H1 (cell line): ENCODE results near the gene AVPR1B. TPM values are rescaled to one million over a fixed set of nuclear protein-coding genes. Genes with fewer than 3 reads are reported as not detected.

Experiments
- BRCA1 ChIP-seq: IDR thresholded peaks from 2 replicates; pipeline ENCODE4 v1.6.1; 2012; ENCODE audit warnings: low read depth, low read length, improper control_type of control experiment
- FOSL1 ChIP-seq: IDR thresholded peaks from 2 replicates; pipeline ENCODE4 v1.6.1; 2011; ENCODE audit warnings: mild to moderate bottlenecking, low read depth, low read length, moderate library complexity; ENCODE audit not compliant: insufficient read depth
- NRF1 ChIP-seq: IDR thresholded peaks from 2 replicates; pipeline ENCODE4 v1.6.1; 2011; ENCODE audit warnings: mild to moderate bottlenecking, low read depth, low read length, improper control_type of control experiment
- RBBP5 ChIP-seq: IDR thresholded peaks from 2 replicates; pipeline ENCODE4 v1.7.1; 2012; ENCODE audit warnings: low read depth, mild to moderate bottlenecking, inconsistent platforms, low read length, moderate library complexity, borderline replicate concordance
- polyA plus RNA-seq, 7 experiments: library from polyadenylated mRNA; depleted of rRNA in 3 of 7; stranded (reverse) in 5 of 7; unstranded in 2 of 7; fragments of >200 nt in 5 of 7; fragments of 200-250 nt in 2 of 7; gene quantifications; 1 replicate in 5 of 7; 2 replicates in 1 of 7; 4 replicates in 1 of 7; pipeline versions ENCODE4 v1.2.1 to v1.2.3, GENCODE V29; 2011 to 2013; ENCODE audit warnings: missing spikeins in 2 of 7, mixed read lengths in 2 of 7
- small RNA-seq: library from polyadenylated mRNA; stranded (forward); fragments of <200 nt; extraction: miRNeasy Mini kit (QIAGEN cat#:217004); gene quantifications from one replicate; pipeline ENCODE3, GENCODE V24; 2013; ENCODE audit not compliant: insufficient read depth
- total RNA-seq: library from RNA; stranded (reverse); fragmentation: NEBNext Ultra II Directional; extraction: Animal tissue kit (Norgen Biotek cat#: 25700); gene quantifications from 2 replicates; pipeline ENCODE4 v1.2.1, GENCODE V29; 2021

AVPR1B gene
- total and polyA plus RNA-seq, 2 of the 8 experiments (the other 6 are each of a cell fraction or from before 2014, with no cell fraction given), result 0.29 to 0.50 TPM

GRCh38 chr1:206060844-206061243 lies 56.3 kb downstream of the AVPR1B start (continued):
- TF ChIP-seq NRF1 (no peak), RBBP5 (no peak), FOSL1 (no peak), BRCA1 (no peak)

Small RNA genes lying within 50 kb of the gene (small RNA-seq; reads per million reads assigned to genes)
- gene RF00271, result not detected

Other genes with a start within 250 kb of the AVPR1B start
- gene SLC26A9, start 173.9 kb downstream of the AVPR1B start, total RNA-seq, result not detected in 2 replicates
- 0.03 TPM in 1 of 2 replicates, not detected in the other for gene SLC26A9, start 173.9 kb downstream of the AVPR1B start, polyA plus RNA-seq (2011; rRNA removed)
- not detected in 2 replicates for gene RAB7B, start 114.0 kb downstream of the AVPR1B start, total RNA-seq
- gene RAB7B, start 114.0 kb downstream of the AVPR1B start, polyA plus RNA-seq (2011; rRNA removed), result 0.05 and 0.06 TPM in 2 replicates
- gene CTSE, start 93.5 kb downstream of the AVPR1B start, total RNA-seq, result not detected in 2 replicates
- gene CTSE, start 93.5 kb downstream of the AVPR1B start, polyA plus RNA-seq (2011; rRNA removed), result 0.03 TPM in 1 of 2 replicates, not detected in the other
- not detected in 2 replicates for gene RHEX, start 64.2 kb downstream of the AVPR1B start, total RNA-seq
- not detected in 2 replicates for gene RHEX, start 64.2 kb downstream of the AVPR1B start, polyA plus RNA-seq (2011; rRNA removed)
- 19.7 and 23.0 TPM in 2 replicates for gene FAM72A, start 85.5 kb upstream of the AVPR1B start, total RNA-seq
- gene FAM72A, start 85.5 kb upstream of the AVPR1B start, polyA plus RNA-seq (2011; rRNA removed), result 7.7 and 10.7 TPM in 2 replicates
- gene SRGAP2, start 86.2 kb upstream of the AVPR1B start, total RNA-seq, result 51.2 and 54.0 TPM in 2 replicates
- 10.8 and 22.2 TPM in 2 replicates for gene SRGAP2, start 86.2 kb upstream of the AVPR1B start, polyA plus RNA-seq (2011; rRNA removed)